MCF 10A (cell line): ENCODE measurements around the gene EIF5B. TPM values are rescaled to one million over a fixed set of nuclear protein-coding genes. Genes with fewer than 3 reads are reported as not detected.
A peak's percentile ranks its signal among the peaks of the same experiment; 100 is the strongest.

Experiments used
- BruUV-seq: library from RNA; stranded (reverse); fragments of 400-500 nt; replicated peaks from 2 replicates; lab custom pipeline; 2021; lab: Mats Ljungman, UMichigan
- CTCF ChIA-PET: fragments of 300-600 bp; sonication (Branson Sonifier 250); formaldehyde crosslinking; extraction: SDS; loops from one replicate; lab custom pipeline; 2021; ENCODE audit warnings: antibody characterized with exemption, inconsistent platforms; lab: Yijun Ruan, JAX
- POLR2A ChIA-PET: fragments of 300-600, 350-650 bp; sonication (Branson Sonifier 250); formaldehyde crosslinking; extraction: SDS; loops from one replicate; lab custom pipeline; 2020; ENCODE audit warnings: antibody characterized with exemption, inconsistent platforms; lab: Yijun Ruan, JAX
- DNase-seq: peaks from one replicate; pipeline ENCODE4 v3.0.0-alpha.2; 2018; ENCODE audit not compliant: unreplicated experiment
- H3K27ac Mint-ChIP-seq: one replicate; pipeline ENCODE4 v1.8.0; 2022; ENCODE audit warnings: mild to moderate bottlenecking, low read depth, mixed read lengths; ENCODE audit not compliant: unreplicated experiment
- H3K27me3 Mint-ChIP-seq: one replicate; pipeline ENCODE4 v1.8.0; 2022; ENCODE audit warnings: mixed read lengths; ENCODE audit not compliant: insufficient read depth, unreplicated experiment
- H3K36me3 Mint-ChIP-seq: one replicate; pipeline ENCODE4 v1.8.0; 2022; ENCODE audit warnings: mild to moderate bottlenecking, moderate library complexity, mixed read lengths; ENCODE audit not compliant: insufficient read depth, unreplicated experiment
- H3K4me1 Mint-ChIP-seq: one replicate; pipeline ENCODE4 v1.8.0; 2022; ENCODE audit warnings: mixed read lengths; ENCODE audit not compliant: insufficient read depth, unreplicated experiment
- H3K4me3 Mint-ChIP-seq: one replicate; pipeline ENCODE4 v1.8.0; 2022; ENCODE audit warnings: mild to moderate bottlenecking, moderate library complexity, mixed read lengths; ENCODE audit not compliant: unreplicated experiment
- H3K9me3 Mint-ChIP-seq: one replicate; pipeline ENCODE4 v1.8.0; 2022; ENCODE audit warnings: mixed read lengths; ENCODE audit not compliant: unreplicated experiment
- intact Hi-C: fragments of 100-400 bp; cut with micrococcal nuclease; formaldehyde crosslinking; loops from 2 replicates; pipeline ENCODE4 v1.14.1; 2022
- total RNA-seq: library from RNA; stranded (reverse); gene quantifications from 2 replicates; pipeline ENCODE4 v1.2.3, GENCODE V29; 2022
- TF ChIP-seq, protein P1 (sequence below): fragments of 200-600 bp; IDR thresholded peaks from one replicate; pipeline ENCODE4 v1.8.0; 2022; ENCODE audit warnings: antibody characterized with exemption, mild to moderate bottlenecking; ENCODE audit not compliant: unreplicated experiment

The EIF5B gene
- total RNA-seq, 1 experiment from 2014 or later = 55.5 TPM

DNA sequence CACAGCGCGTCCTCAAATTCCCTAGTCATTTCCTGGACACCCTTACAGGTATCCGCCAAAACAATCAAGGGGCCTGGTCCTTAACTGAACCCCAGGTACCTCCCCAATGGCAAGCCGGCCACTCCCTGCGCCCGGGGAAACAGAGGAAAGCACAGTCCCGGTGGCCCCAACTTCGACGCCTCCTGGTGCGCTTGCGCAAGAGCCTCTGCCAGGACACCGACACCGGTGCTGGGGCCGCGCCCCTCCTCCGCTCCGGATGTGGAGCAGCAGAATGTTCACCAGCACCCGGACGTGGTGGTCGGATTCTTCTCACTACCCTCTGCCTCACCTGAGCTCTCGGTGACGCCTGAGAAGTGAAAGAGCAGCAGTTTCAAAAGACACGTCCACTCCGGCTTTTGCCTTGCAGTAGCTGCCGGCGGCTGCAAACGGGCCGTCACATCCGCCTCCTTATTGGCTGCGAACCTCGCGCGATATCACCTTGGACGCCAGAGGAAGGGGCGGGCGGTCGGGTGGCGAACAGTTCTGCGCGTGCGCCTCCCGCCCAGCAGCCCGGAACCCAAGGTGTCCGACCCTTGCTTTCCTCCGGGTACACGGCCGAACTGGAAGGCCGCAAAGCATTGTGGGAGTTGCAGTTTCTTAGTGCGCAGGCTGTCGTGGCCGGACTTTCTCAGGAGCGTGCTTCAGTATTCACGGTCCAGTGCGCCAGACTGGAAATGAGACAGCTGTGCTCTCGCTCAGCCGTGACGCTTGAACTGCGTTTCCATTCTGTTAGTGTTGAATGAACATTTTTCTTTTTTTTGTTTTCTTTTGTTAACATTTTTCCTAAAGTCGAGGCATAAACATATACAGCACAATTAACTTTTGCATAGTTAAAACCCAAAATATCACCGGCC lies 1.0 kb upstream of the EIF5B start, which contains the start of gene TXNDC9:
TSS of gene TXNDC9 (minus strand) at position 423 of the 893 bp plus-strand sequence. CDS start 3,123 bp downstream, outside the sequence.
- BruUV-seq = TSS peak; percentile 66
- POLR2A ChIA-PET = interaction anchor here (0.6 to 5.3 kb wide), 39 partner anchors 9 to 728 kb away, joined by 3 to 154 read pairs (median 6); partner anchors contain the start of genes C2orf15, COA5, LIPT1 and MITD1
- peak; percentile 99 for DNase-seq
- Mint-ChIP-seq H3K4me3 (no peak within 1 kb of the TSS), H3K9me3 (no peaks in the 10 kb centered on the region), H3K27ac (no peak within 1 kb of the TSS), H3K36me3 (peaks cover 22% of the 10 kb centered on the region), H3K27me3 (no peaks in the 10 kb centered on the region), H3K4me1 (peaks cover 9% of the 10 kb centered on the region)
- intact Hi-C loops = loop anchor here (1.0 to 5.0 kb wide), 3 partner anchors 154 to 179 kb away; partner anchors contain the start of genes MITD1, MRPL30 and REV1
- CTCF ChIA-PET = interaction anchor here (0.5 to 1.8 kb wide), 13 partner anchors 12 to 1030 kb away, joined by 3 to 11 read pairs (median 5); partner anchors contain the start of gene REV1
- TF ChIP-seq, protein P1, sequence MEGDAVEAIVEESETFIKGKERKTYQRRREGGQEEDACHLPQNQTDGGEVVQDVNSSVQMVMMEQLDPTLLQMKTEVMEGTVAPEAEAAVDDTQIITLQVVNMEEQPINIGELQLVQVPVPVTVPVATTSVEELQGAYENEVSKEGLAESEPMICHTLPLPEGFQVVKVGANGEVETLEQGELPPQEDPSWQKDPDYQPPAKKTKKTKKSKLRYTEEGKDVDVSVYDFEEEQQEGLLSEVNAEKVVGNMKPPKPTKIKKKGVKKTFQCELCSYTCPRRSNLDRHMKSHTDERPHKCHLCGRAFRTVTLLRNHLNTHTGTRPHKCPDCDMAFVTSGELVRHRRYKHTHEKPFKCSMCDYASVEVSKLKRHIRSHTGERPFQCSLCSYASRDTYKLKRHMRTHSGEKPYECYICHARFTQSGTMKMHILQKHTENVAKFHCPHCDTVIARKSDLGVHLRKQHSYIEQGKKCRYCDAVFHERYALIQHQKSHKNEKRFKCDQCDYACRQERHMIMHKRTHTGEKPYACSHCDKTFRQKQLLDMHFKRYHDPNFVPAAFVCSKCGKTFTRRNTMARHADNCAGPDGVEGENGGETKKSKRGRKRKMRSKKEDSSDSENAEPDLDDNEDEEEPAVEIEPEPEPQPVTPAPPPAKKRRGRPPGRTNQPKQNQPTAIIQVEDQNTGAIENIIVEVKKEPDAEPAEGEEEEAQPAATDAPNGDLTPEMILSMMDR = no peak

DNA sequence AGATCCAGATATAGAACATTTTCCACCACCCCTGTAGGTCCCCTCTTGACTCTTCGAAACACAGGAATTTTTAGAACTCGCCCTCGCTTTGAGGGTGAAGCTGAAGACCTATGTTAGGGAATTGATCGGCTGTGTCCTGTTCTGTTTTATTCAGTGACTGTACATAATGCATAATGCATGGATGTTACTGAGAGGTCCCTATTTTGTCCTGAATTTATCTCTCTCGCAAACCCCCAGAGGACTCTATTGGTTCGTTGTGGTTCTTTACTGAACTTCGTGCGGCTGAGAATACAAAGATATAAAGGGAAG lies 431 bp upstream of the EIF5B start:
- TF ChIP-seq, protein P1 = no peak
- H3K36me3 Mint-ChIP-seq = peaks cover 16% of the 10 kb centered on the region
- H3K4me1 Mint-ChIP-seq = peaks cover 15% of the 10 kb centered on the region
- BruUV-seq = no TSS peak
- no peak overlapping the region for H3K4me3 Mint-ChIP-seq
- no peak overlapping the region for H3K27ac Mint-ChIP-seq
- ChIA-PET CTCF (interaction anchor here (0.5 to 1.8 kb wide), 11 partner anchors 12 to 180 kb away, joined by 3 to 10 read pairs (median 4); partner anchors contain the start of gene REV1), POLR2A (interaction anchor here (0.6 to 5.3 kb wide), 38 partner anchors 10 to 1029 kb away, joined by 3 to 154 read pairs (median 6); partner anchors contain the start of genes C2orf15, COA5, LIPT1 and MITD1)
- H3K27me3 Mint-ChIP-seq = no peaks in the 10 kb centered on the region
- no peak for DNase-seq
- intact Hi-C loops = loop anchor here (1.0 to 5.0 kb wide), 3 partner anchors 154 to 179 kb away; partner anchors contain the start of genes MITD1, MRPL30 and REV1
- H3K9me3 Mint-ChIP-seq = no peaks in the 10 kb centered on the region

DNA sequence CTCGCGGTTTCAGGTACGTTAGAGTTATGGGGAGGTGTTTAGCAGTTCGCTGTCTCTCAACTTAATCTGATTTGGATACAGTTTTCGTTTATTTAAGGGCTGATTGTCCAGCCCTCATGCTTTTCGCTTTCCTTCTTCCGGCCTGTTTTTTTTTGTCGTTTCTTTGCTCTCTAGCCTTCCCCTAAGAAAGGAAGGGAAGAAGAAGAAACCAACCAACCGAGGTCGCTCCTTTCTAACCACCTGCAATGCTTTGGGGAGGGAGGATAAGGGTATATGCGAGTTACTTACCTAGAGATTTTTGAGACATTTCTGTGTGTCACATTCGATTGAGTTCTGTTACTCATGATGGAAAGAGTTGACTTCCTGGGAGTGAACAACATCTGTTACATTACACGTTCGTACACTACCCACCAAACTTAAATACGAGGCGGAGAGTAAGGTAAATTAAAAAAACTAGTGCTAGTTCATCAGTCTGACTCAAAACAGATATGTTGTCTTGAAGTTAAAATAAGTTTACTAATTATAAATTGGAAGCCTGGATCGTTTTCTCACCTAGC lies 918 bp downstream of the EIF5B start:
- intact Hi-C loops = loop anchor here (5.0 kb wide), 1 partner anchor 181 kb away; no protein-coding TSS in a partner anchor
- CTCF ChIA-PET = interaction anchor here (0.6 to 1.8 kb wide), 11 partner anchors 10 to 420 kb away, joined by 3 to 10 read pairs (median 4); no protein-coding TSS in a partner anchor

More for the DNA sequence above, 918 bp downstream of the EIF5B start:
- no peaks in the 10 kb centered on the region for H3K27me3 Mint-ChIP-seq
- H3K9me3 Mint-ChIP-seq = no peaks in the 10 kb centered on the region
- TF ChIP-seq, protein P1 = no peak
- POLR2A ChIA-PET = interaction anchor here (0.6 to 5.3 kb wide), 24 partner anchors 10 to 769 kb away, joined by 3 to 154 read pairs (median 6); partner anchors contain the start of genes C2orf15, LIPT1, MITD1 and MRPL30
- H3K27ac Mint-ChIP-seq = no peak overlapping the region
- H3K4me1 Mint-ChIP-seq = peaks cover 27% of the 10 kb centered on the region
- H3K4me3 Mint-ChIP-seq = no peak overlapping the region
- TSS peak; percentile 50 for BruUV-seq
- H3K36me3 Mint-ChIP-seq = peaks cover 5% of the 10 kb centered on the region
- DNase-seq = peak; percentile 23
